Measurements from ENCODE around the gene CPNE6.

Gene CPNE6

DNA sequence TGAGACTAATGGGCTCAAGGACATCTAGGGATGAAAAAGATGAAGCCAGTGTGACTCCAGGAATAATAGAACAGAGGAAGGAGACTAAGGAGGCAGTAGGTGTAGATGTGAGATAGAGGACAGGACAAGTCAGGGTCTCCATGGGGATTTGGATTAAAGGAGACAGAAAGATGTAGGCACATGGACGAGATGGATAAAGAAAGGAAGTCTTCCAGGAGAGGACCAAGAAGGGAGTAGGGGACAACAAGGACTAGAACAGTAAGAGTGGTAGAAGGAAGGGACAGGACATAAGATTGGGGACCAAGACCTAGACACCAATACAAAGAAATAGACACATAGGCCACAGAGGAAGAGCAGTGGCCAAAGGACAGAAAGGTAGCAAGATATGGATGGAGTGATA is 15.6 kb downstream of the CPNE6 start:
- Histone ChIP-seq H3K27ac (ENCODE audit: extremely low read depth, low read depth, low read length) (no peak overlapping the region), H3K36me3 (ENCODE audit: control insufficient read depth in 2 of 2, insufficient read depth in 1 of 2, low read length in 2 of 2) (no peaks in the 10 kb centered on the region), H3K4me1 (ENCODE audit: control insufficient read depth, insufficient read depth, low read length) (no peaks in the 10 kb centered on the region), H3K4me3 (ENCODE audit: low read depth, low read length) (no peak overlapping the region), H3K9me3 (ENCODE audit: control insufficient read depth, insufficient read depth, low read depth, low read length) (no peaks in the 10 kb centered on the region)
- CTCF ChIA-PET = interaction anchor here (3.0 kb wide), 1 partner anchor 29 kb away, joined by 18 read pairs; no protein-coding TSS in a partner anchor
- POLR2A ChIA-PET = no interaction called here
- TF ChIP-seq ZFP69B (tag by site-specific recombination; IDR thresholded peaks at IDR 0.05) (no peak), ZNF791 (tag by site-specific recombination; IDR thresholded peaks at IDR 0.05) (no peak), SCRT2 (tag by site-specific recombination; IDR thresholded peaks at IDR 0.05) (no peak), ZNF561 (tag by site-specific recombination; IDR thresholded peaks at IDR 0.05; ENCODE audit: borderline replicate concordance) (no peak), ZBTB6 (tag by site-specific recombination; IDR thresholded peaks at IDR 0.05) (no peak), MEIS1 (CRISPR knock-in tag; IDR thresholded peaks at IDR 0.05; ENCODE audit: borderline replicate concordance) (no peak), ZNF114 (tag by site-specific recombination; IDR thresholded peaks at IDR 0.05) (no peak), HOXA7 (CRISPR knock-in tag; IDR thresholded peaks at IDR 0.05; ENCODE audit: borderline replicate concordance) (no peak), ZNF133 (tag by site-specific recombination; IDR thresholded peaks at IDR 0.05) (no peak), EGR2 (tag by site-specific recombination; IDR thresholded peaks at IDR 0.05; ENCODE audit: low read depth) (no peak), ZNF2 (tag by site-specific recombination; IDR thresholded peaks at IDR 0.05) (no peak), ZNF48 (tag by site-specific recombination; IDR thresholded peaks at IDR 0.05) (no peak), ZNF529 (tag by site-specific recombination; IDR thresholded peaks at IDR 0.05; ENCODE audit: insufficient replicate concordance) (no peak), ZEB2 (tag by site-specific recombination; IDR thresholded peaks at IDR 0.05) (no peak), ELK4 (IDR thresholded peaks at IDR 0.05; ENCODE audit: borderline replicate concordance, low read depth, low read length) (no peak), ZNF707 (tag by site-specific recombination; IDR thresholded peaks at IDR 0.05) (no peak), ZNF664 (tag by site-specific recombination; IDR thresholded peaks at IDR 0.05) (no peak), ZBTB48 (tag by site-specific recombination; IDR thresholded peaks at IDR 0.05) (no peak), ZNF214 (tag by site-specific recombination; IDR thresholded peaks at IDR 0.05; ENCODE audit: borderline replicate concordance) (no peak), ZNF350 (tag by site-specific recombination; IDR thresholded peaks at IDR 0.05) (no peak)

GRCh38 chr14:24088095-24088494 is 16.7 kb downstream of the CPNE6 start:
- CTCF ChIA-PET = interaction anchor here (0.6 to 8.2 kb wide), 4 partner anchors 19 to 830 kb away, joined by 3 to 247 read pairs (median 4); no protein-coding TSS in a partner anchor
- H3K27ac ChIP-seq (ENCODE audit: extremely low read depth, low read depth, low read length) = no peak overlapping the region
- no peak overlapping the region for H3K4me3 ChIP-seq (ENCODE audit: low read depth, low read length)
- H3K9me3 ChIP-seq (ENCODE audit: control insufficient read depth, insufficient read depth, low read depth, low read length) = no peaks in the 10 kb centered on the region
- POLR2A ChIA-PET = no interaction called here
- TF ChIP-seq OSR2 (tag by site-specific recombination; IDR thresholded peaks at IDR 0.05) (no peak), ZNF140 (tag by site-specific recombination; IDR thresholded peaks at IDR 0.05) (no peak), ZNF529 (tag by site-specific recombination; IDR thresholded peaks at IDR 0.05; ENCODE audit: insufficient replicate concordance) (no peak), ZNF768 (tag by site-specific recombination; IDR thresholded peaks at IDR 0.05) (no peak), ZNF146 (tag by site-specific recombination; IDR thresholded peaks at IDR 0.05) (no peak), ZNF837 (tag by site-specific recombination; IDR thresholded peaks at IDR 0.05) (no peak), BCL11B (tag by site-specific recombination; IDR thresholded peaks at IDR 0.05; ENCODE audit: low read depth) (no peak), EGR2 (tag by site-specific recombination; IDR thresholded peaks at IDR 0.05; ENCODE audit: low read depth) (0 out of 2 replicates have a peak, but pooled peaks have one; percentile 13)
- no peaks in the 10 kb centered on the region for H3K4me1 ChIP-seq (ENCODE audit: control insufficient read depth, insufficient read depth, low read length)
- H3K36me3 ChIP-seq (ENCODE audit: control insufficient read depth in 2 of 2, insufficient read depth in 1 of 2, low read length in 2 of 2) = no peaks in the 10 kb centered on the region

All from HEK293 (cell line).